ENCODE measurements around the gene SLIT3. TPM values are rescaled to one million over a fixed set of nuclear protein-coding genes. Genes with fewer than 3 reads are reported as not detected.

SLIT3 gene
- total RNA-seq, 1 experiment from 2014 or later, result 0.10 TPM

- intact Hi-C loops (cut with micrococcal nuclease), result no loop called here
- no peaks in the 10 kb centered on the region for H3K79me2 ChIP-seq (ENCODE audit: insufficient read depth, low read length)
- BruUV-seq (replicated peaks), result no TSS peak
- ChIA-PET RAD21 (ENCODE audit: low non-redundant PET in 1 of 2, low total read pairs in 2 of 2, uncharacterized antibody in 2 of 2, unreplicated experiment in 2 of 2) (no interaction called here), CTCF (no interaction called here), POLR2A (interaction anchor here (0.7 kb wide), 1 partner anchor 535 kb away, joined by 3 read pairs; no protein-coding TSS in a partner anchor)
- no peak overlapping the region for H2AFZ ChIP-seq (ENCODE audit: low read depth, low read length, poor library complexity, severe bottlenecking)
- no peak for DNase-seq (ENCODE audit: low read depth, low spot score)
- no peaks in the 10 kb centered on the region for H4K20me1 ChIP-seq (ENCODE audit: insufficient read depth)
- no peaks in the 10 kb centered on the region for H3K36me3 ChIP-seq (ENCODE audit: control insufficient read depth in 1 of 2, insufficient read depth in 2 of 2, low read length in 2 of 2)
- H3K4me2 ChIP-seq (ENCODE audit: low read length), result no peak overlapping the region
- ATAC-seq, result no peak
- no peaks in the 10 kb centered on the region for H3K9me2 ChIP-seq (ENCODE audit: insufficient read depth)
- H3K27ac ChIP-seq (ENCODE audit: low read depth, low read length), result no peak overlapping the region
- no peak overlapping the region for H3K4me3 ChIP-seq (replicated peaks in 1 of 2; ENCODE audit: low read depth in 1 of 2, low read length in 2 of 2)
- no peak for TF ChIP-seq CTCF (IDR thresholded peaks at IDR 0.05 in 2 of 3, conservative IDR thresholded peaks at IDR 0.05 in 1 of 3; ENCODE audit: borderline replicate concordance in 1 of 3, insufficient read depth in 1 of 3, low read depth in 2 of 3, low read length in 2 of 3)
- no peak for TF ChIP-seq EGR1 (IDR thresholded peaks at IDR 0.05; ENCODE audit: low read depth)
- no peak for TF ChIP-seq POLR2A (IDR thresholded peaks at IDR 0.05; ENCODE audit: borderline replicate concordance, extremely low read depth, insufficient read depth, insufficient read length)
- TF ChIP-seq YY1 (IDR thresholded peaks at IDR 0.05; ENCODE audit: extremely low read depth, insufficient replicate concordance, low read depth, low read length), result no peak
- TF ChIP-seq EZH2phosphoT487 (IDR thresholded peaks at IDR 0.05; ENCODE audit: borderline replicate concordance), result no peak
- no peak for TF ChIP-seq REST (IDR thresholded peaks at IDR 0.05; ENCODE audit: low read depth)
- no peak for TF ChIP-seq ZBTB33 (IDR thresholded peaks at IDR 0.05; ENCODE audit: extremely low read depth, insufficient replicate concordance, low read length)
- TF ChIP-seq ZNF274 (IDR thresholded peaks at IDR 0.05; ENCODE audit: low read depth, low read length), result no peak
- TF ChIP-seq POLR2AphosphoS5 (IDR thresholded peaks at IDR 0.05; ENCODE audit: low read depth, low read length), result no peak
- TF ChIP-seq CBX3 (IDR thresholded peaks at IDR 0.05; ENCODE audit: low read depth), result no peak
- no peak for TF ChIP-seq SRF (IDR thresholded peaks at IDR 0.05; ENCODE audit: low read depth)
- no peak for TF ChIP-seq CEBPB (IDR thresholded peaks at IDR 0.05; ENCODE audit: low read depth)
- no peak for TF ChIP-seq RAD21 (IDR thresholded peaks at IDR 0.05; ENCODE audit: low read depth)
- H3K9ac ChIP-seq (ENCODE audit: low read length), result no peak overlapping the region
- H3K27me3 ChIP-seq (ENCODE audit: insufficient read depth, low read length), result 0 out of 2 replicates have a peak, but pooled peaks cover 2% of the 10 kb centered on the region
- no peaks in the 10 kb centered on the region for H3K4me1 ChIP-seq (ENCODE audit: control insufficient read depth in 1 of 2, insufficient read depth in 2 of 2, low read length in 2 of 2)
- no peaks in the 10 kb centered on the region for H3K9me3 ChIP-seq (ENCODE audit: control insufficient read depth in 1 of 2, insufficient read depth in 1 of 2, low read depth in 1 of 2, low read length in 2 of 2)
These were observed 98.0 kb downstream of the SLIT3 start for GRCh38 chr5:169202969-169203368.

All from HCT116 (cell line).